ENCODE data around the gene MYL7. TPM values are rescaled to one million over a fixed set of nuclear protein-coding genes. Genes with fewer than 3 reads are reported as not detected.

Gene MYL7
- total RNA-seq, 1 experiment from 2014 or later: not detected

GRCh38 chr7:44104860-44105771 is 36.0 kb downstream of the MYL7 start:
- Histone ChIP-seq H3K4me1 (ENCODE audit: control insufficient read depth, insufficient read depth, low read length) (peaks cover 11% of the 10 kb centered on the region; the same call in 1 of the 2 replicates), H3K27me3 (ENCODE audit: control insufficient read depth, insufficient read depth, low read length) (no peaks in the 10 kb centered on the region), H3K4me3 (ENCODE audit: low read depth in 2 of 2, low read length in 2 of 2) (peak overlapping the region in 1 of 2 experiments; percentile 30; a peak in 1 of 4 replicates), H3K36me3 (ENCODE audit: control insufficient read depth, insufficient read depth, low read length) (no peaks in the 10 kb centered on the region), H3K9me3 (ENCODE audit: control insufficient read depth, insufficient read depth, low read depth, low read length) (no peaks in the 10 kb centered on the region), H3K27ac (ENCODE audit: low read length) (no peak overlapping the region)
- DNase-seq (ENCODE audit: low read depth, low spot score) (no peak), ATAC-seq (0 out of 2 replicates have a peak, but pooled peaks have one; percentile 20)
- CTCF ChIA-PET: no interaction called here
- intact Hi-C loops (cut with micrococcal nuclease; ENCODE audit: unreplicated experiment) (no loop called here), in situ Hi-C loops (cut with HindIII; ENCODE audit: low pct_unique_long_range_greater_than_20kb, low sequenced_read_pairs) (no loop called here)
- BruUV-seq (replicated peaks): no TSS peak
- POLR2A ChIA-PET: no interaction called here
- no peak for TF ChIP-seq REST (IDR thresholded peaks at IDR 0.05; ENCODE audit: insufficient read depth in 1 of 2, low read depth in 2 of 2, low read length in 1 of 2)
- TF ChIP-seq CTCF (IDR thresholded peaks at IDR 0.05): no peak
- no peak for TF ChIP-seq SIN3A (IDR thresholded peaks at IDR 0.05; ENCODE audit: borderline replicate concordance, insufficient read depth, low read depth, low read length)

- H3K36me3 ChIP-seq (ENCODE audit: control insufficient read depth, insufficient read depth, low read length): no peaks in the 10 kb centered on the region
- H3K4me3 ChIP-seq (ENCODE audit: low read depth in 2 of 2, low read length in 2 of 2): peak within 1 kb of the TSS in 1 of 2 experiments; percentile 30; a peak in 1 of 4 replicates
- DNase-seq (ENCODE audit: low read depth, low spot score) (no peak), ATAC-seq (no peak)
- H3K27ac ChIP-seq (ENCODE audit: low read length): no peak within 1 kb of the TSS
- intact Hi-C loops (cut with micrococcal nuclease; ENCODE audit: unreplicated experiment): no loop called here
- POLR2A ChIA-PET: no interaction called here
- BruUV-seq (replicated peaks): no TSS peak
- TF ChIP-seq CTCF (IDR thresholded peaks at IDR 0.05) (no peak), TCF7L2 (IDR thresholded peaks at IDR 0.05; ENCODE audit: low read depth, low read length) (no peak), SIN3A (IDR thresholded peaks at IDR 0.05; ENCODE audit: borderline replicate concordance, insufficient read depth, low read depth, low read length) (no peak), REST (IDR thresholded peaks at IDR 0.05; ENCODE audit: insufficient read depth in 1 of 2, low read depth in 2 of 2, low read length in 1 of 2) (no peak), POLR2AphosphoS5 (IDR thresholded peaks at IDR 0.05; ENCODE audit: low read depth, low read length) (no peak)
- peaks cover 12% of the 10 kb centered on the region; the same call in 1 of the 2 replicates for H3K4me1 ChIP-seq (ENCODE audit: control insufficient read depth, insufficient read depth, low read length)
- no peaks in the 10 kb centered on the region for H3K9me3 ChIP-seq (ENCODE audit: control insufficient read depth, insufficient read depth, low read depth, low read length)
- in situ Hi-C loops (cut with HindIII; ENCODE audit: low pct_unique_long_range_greater_than_20kb, low sequenced_read_pairs): no loop called here
- CTCF ChIA-PET: no interaction called here
- no peaks in the 10 kb centered on the region for H3K27me3 ChIP-seq (ENCODE audit: control insufficient read depth, insufficient read depth, low read length)
Observed at GRCh38 chr7:44103923-44104859, 36.9 kb downstream of the MYL7 start, which contains the start of gene AEBP1. Gene AEBP1 (plus strand): TSS chr7:44104345. CDS start chr7:44104666, 321 bp downstream.

Data from Panc1 (cell line).